ENCODE results near the gene SLC24A3. TPM values are rescaled to one million over a fixed set of nuclear protein-coding genes. Genes with fewer than 3 reads are reported as not detected.

Gene SLC24A3
- total and polyA plus RNA-seq, 2 experiments from 2014 or later, result 0.81 to 2.5 TPM

DNA sequence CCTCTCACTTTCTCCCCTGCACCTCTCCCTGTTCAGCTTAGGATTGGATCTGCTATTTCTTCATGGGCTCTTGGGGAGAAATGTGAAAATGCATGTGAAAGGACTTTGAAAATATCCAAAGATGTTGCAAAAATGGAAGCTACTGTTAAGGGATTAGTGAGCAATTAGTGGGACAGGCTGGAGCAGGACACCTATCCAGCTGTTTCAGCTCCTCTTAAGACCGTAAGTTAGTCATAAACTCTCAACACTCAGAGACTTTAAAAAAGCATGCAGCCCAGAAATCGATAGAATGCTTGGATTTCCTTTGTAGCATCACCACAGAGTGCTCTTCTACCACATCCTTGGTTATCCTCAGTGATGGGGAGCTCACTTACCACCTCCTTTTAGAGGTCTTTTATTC lies 88.7 kb downstream of the SLC24A3 start:
- no peak for DNase-seq (ENCODE audit: low spot score)
- H3K79me2 ChIP-seq (replicated peaks; ENCODE audit: insufficient read depth), result no peaks in the 10 kb centered on the region
- no peak overlapping the region for H3K4me3 Mint-ChIP-seq
- H2AFZ ChIP-seq, result no peak overlapping the region
- peaks cover 21% of the 10 kb centered on the region for H3K9me2 ChIP-seq (ENCODE audit: insufficient read depth)
- H3K36me3 ChIP-seq (ENCODE audit: insufficient read depth), result no peaks in the 10 kb centered on the region
- H3K4me3 ChIP-seq, result no peak overlapping the region
- H3K4me1 Mint-ChIP-seq, result peaks cover 12% of the 10 kb centered on the region; the same call in 2 of the 3 replicates
- H3F3A ChIP-seq (replicated peaks; ENCODE audit: low read depth), result no peaks in the 10 kb centered on the region
- no peak overlapping the region for H3K4me2 ChIP-seq
- 0 out of 2 replicates have a peak, but pooled peaks cover 3% of the 10 kb centered on the region for H3K4me1 ChIP-seq (ENCODE audit: insufficient read depth)
- no peaks in the 10 kb centered on the region for H4K20me1 ChIP-seq (replicated peaks; ENCODE audit: insufficient read depth)
- H3K27me3 ChIP-seq (ENCODE audit: insufficient read depth), result no peaks in the 10 kb centered on the region
- TF ChIP-seq CREB1 (CRISPR knock-in tag; IDR thresholded peaks at IDR 0.05; ENCODE audit: low read depth), result no peak
- TF ChIP-seq, protein P1, sequence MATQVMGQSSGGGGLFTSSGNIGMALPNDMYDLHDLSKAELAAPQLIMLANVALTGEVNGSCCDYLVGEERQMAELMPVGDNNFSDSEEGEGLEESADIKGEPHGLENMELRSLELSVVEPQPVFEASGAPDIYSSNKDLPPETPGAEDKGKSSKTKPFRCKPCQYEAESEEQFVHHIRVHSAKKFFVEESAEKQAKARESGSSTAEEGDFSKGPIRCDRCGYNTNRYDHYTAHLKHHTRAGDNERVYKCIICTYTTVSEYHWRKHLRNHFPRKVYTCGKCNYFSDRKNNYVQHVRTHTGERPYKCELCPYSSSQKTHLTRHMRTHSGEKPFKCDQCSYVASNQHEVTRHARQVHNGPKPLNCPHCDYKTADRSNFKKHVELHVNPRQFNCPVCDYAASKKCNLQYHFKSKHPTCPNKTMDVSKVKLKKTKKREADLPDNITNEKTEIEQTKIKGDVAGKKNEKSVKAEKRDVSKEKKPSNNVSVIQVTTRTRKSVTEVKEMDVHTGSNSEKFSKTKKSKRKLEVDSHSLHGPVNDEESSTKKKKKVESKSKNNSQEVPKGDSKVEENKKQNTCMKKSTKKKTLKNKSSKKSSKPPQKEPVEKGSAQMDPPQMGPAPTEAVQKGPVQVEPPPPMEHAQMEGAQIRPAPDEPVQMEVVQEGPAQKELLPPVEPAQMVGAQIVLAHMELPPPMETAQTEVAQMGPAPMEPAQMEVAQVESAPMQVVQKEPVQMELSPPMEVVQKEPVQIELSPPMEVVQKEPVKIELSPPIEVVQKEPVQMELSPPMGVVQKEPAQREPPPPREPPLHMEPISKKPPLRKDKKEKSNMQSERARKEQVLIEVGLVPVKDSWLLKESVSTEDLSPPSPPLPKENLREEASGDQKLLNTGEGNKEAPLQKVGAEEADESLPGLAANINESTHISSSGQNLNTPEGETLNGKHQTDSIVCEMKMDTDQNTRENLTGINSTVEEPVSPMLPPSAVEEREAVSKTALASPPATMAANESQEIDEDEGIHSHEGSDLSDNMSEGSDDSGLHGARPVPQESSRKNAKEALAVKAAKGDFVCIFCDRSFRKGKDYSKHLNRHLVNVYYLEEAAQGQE (IDR thresholded peaks at IDR 0.05; ENCODE audit: unreplicated experiment), result no peak
- H3K27ac ChIP-seq (ENCODE audit: low read depth), result no peak overlapping the region
- H3K9me3 Mint-ChIP-seq, result peaks cover 6% of the 10 kb centered on the region; the same call in 2 of the 3 replicates
- no peak overlapping the region for H3K27ac Mint-ChIP-seq
- peaks cover 5% of the 10 kb centered on the region for H3K27me3 Mint-ChIP-seq (ENCODE audit: insufficient read depth, low read depth, poor library complexity)
- peaks cover 10% of the 10 kb centered on the region; the same call in 2 of the 3 replicates for H3K36me3 Mint-ChIP-seq (ENCODE audit: low read depth)
- no peak for ATAC-seq

DNA sequence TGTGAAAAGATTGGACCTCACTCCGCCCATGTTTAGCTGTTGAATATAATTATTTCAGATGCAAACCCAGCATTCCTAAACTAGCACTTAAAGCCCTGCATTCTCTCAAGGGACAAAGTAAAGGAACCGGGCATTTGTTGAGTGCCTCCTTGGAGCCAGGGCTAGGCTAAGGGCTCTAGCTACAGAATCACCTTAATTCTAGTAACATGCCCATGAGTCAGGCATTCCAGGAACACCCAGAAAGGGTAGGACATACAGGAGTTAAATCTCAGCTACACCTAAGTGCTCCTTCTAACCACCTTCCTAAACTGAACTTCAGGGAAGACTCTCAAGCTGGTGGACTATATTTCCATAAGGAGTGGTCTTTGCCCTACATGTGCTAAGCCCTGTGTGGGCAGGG lies 89.4 kb downstream of the SLC24A3 start:
- H3K27ac Mint-ChIP-seq, result no peak overlapping the region
- ATAC-seq, result no peak
- TF ChIP-seq STAT1 (IDR thresholded peaks at IDR 0.05; ENCODE audit: unreplicated experiment), result no peak
- no peak for TF ChIP-seq ZNF331 (CRISPR knock-in tag; IDR thresholded peaks at IDR 0.05; ENCODE audit: low read depth)
- TF ChIP-seq, protein P2, sequence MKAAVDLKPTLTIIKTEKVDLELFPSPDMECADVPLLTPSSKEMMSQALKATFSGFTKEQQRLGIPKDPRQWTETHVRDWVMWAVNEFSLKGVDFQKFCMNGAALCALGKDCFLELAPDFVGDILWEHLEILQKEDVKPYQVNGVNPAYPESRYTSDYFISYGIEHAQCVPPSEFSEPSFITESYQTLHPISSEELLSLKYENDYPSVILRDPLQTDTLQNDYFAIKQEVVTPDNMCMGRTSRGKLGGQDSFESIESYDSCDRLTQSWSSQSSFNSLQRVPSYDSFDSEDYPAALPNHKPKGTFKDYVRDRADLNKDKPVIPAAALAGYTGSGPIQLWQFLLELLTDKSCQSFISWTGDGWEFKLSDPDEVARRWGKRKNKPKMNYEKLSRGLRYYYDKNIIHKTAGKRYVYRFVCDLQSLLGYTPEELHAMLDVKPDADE (IDR thresholded peaks at IDR 0.05), result no peak
- Histone ChIP-seq H3F3A (replicated peaks; ENCODE audit: low read depth) (no peaks in the 10 kb centered on the region), H3K27ac (ENCODE audit: low read depth) (no peak overlapping the region), H3K9me2 (ENCODE audit: insufficient read depth) (peaks cover 22% of the 10 kb centered on the region), H3K36me3 (ENCODE audit: insufficient read depth) (no peaks in the 10 kb centered on the region), H3K4me3 (no peak overlapping the region), H2AFZ (no peak overlapping the region), H3K79me2 (replicated peaks; ENCODE audit: insufficient read depth) (no peaks in the 10 kb centered on the region), H4K20me1 (replicated peaks; ENCODE audit: insufficient read depth) (no peaks in the 10 kb centered on the region), H3K4me1 (ENCODE audit: insufficient read depth) (0 out of 2 replicates have a peak, but pooled peaks cover 3% of the 10 kb centered on the region), H3K27me3 (ENCODE audit: insufficient read depth) (no peaks in the 10 kb centered on the region), H3K4me2 (no peak overlapping the region)
- H3K27me3 Mint-ChIP-seq (ENCODE audit: insufficient read depth, low read depth, poor library complexity), result peaks cover 5% of the 10 kb centered on the region
- peaks cover 6% of the 10 kb centered on the region; the same call in 2 of the 3 replicates for H3K9me3 Mint-ChIP-seq
- peaks cover 12% of the 10 kb centered on the region; the same call in 2 of the 3 replicates for H3K4me1 Mint-ChIP-seq
- DNase-seq (ENCODE audit: low spot score), result no peak
- H3K36me3 Mint-ChIP-seq (ENCODE audit: low read depth), result peaks cover 10% of the 10 kb centered on the region; the same call in 2 of the 3 replicates
- H3K4me3 Mint-ChIP-seq, result no peak overlapping the region
